ENCODE measurements around the gene SGCD.

SGCD gene

DNA sequence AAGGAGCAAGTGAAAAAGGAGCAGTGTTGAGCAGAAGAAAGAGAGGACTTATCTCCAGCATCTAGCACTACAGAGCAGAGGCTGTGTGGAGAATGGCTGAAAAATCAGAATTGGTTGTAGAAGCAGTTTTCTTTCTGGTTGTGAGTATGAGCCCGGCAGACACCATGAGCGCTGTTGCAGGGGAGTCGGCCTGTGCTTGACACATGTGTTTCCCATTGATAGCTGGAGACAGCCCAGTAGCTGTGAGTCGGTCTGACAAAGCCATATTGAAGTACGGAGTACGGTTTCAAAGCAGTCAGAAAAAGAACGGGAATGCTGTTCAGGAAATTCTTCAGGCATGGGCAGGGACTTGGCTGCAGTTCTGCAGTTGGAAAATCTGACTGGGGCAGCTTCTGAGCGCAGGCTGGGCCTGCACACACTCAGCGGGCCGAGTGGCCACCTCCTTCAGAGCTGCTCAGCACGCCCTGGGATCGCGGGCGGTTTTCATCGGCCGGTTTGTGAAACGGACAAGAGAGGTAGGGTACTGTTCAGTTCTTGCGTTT is at the start of gene SGCD:
TSS of gene SGCD (plus strand) at position 447 of the 542 bp plus-strand sequence.
- no peak for DNase-seq

- no peak for DNase-seq
Observed at GRCh38 chr5:156277290-156277689, 49.7 kb upstream of the SGCD start.

GRCh38 chr5:156295431-156295830 is 31.5 kb upstream of the SGCD start:
- DNase-seq, result no peak

GRCh38 chr5:156310115-156310514 is 16.8 kb upstream of the SGCD start:
- no peak for DNase-seq

GRCh38 chr5:156312897-156313694 is 13.9 kb upstream of the SGCD start:
- DNase-seq, result no peak

DNA sequence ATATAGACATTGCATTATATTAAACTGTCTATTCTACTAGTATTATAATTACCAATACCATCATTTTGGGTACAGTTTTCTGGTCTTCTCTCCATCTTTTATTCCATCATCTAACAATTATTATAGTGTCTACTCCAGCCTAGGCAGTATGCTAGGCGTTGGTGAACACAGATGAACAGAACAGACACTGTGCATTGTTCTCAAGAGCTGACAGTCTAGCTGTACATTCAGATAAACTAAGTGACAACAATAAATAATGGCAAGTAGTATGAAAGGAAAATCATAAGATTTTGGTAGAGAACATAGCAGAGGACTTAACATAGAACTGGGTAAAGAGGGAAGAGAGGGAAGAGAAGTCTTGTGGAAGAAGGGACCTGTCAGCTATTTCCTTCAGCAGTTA is 12.5 kb upstream of the SGCD start:
- no peak for DNase-seq

DNA sequence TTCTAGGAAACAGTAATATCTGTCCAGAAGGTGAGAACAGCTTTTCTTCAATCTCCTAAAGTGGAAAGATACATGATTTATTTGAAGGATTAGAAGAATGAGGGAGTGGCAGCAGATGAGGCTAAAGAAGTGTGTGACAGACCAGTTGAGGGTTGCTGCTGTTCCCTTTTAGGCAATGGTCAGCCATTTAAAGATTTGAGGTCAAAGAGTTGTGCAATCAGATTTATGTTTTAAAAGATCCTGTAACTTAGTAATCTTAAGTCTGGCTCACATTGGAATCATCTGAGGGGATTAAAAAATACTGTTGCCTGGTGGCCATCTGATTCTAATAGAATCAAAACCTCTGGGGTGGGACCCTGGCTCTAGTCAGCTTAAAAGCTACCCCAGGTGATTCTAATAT is 4.3 kb upstream of the SGCD start:
- no peak for DNase-seq

DNA sequence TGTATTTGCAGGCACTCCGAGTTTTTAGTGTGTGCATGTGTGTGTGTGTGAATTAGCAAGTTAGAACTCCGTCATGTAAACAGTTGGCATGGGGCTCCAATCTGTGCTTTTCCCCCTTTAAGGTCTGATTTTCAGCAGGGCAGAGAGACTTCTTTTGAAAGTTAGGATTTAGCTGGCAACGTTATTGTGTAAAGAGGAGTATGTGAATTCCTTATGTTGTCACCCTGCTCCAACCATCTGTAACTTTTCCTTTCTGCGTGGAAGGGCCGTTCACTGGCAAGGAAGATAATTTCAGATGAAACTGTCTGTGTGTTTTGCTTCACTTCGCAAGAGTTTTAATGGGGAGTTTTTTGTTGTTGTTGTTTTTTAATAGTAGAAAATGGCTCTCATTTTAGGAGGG is 332 bp downstream of the SGCD start:
- DNase-seq, result no peak

- no peak for DNase-seq
Observed at GRCh38 chr5:156328161-156328560, 1.2 kb downstream of the SGCD start.

DNA sequence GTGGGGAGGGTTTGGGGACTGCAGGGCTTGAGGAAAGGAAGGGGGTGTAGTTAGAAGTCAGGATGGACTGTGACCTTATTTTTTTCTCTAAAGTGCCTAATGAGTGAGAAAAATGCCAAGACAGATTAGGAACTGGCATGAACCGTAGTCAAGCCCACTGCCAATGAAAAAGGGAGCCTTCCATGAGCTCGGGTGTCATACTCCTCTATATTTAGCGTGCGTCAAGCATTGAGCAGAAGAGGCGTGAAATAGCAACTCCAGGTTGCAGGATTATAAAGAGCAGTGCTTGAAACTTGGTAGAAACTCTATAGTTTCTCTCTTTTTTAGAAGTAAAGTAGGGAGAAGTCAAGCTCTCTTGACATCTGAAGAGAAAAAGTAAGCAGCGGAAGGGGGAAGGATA is 1.8 kb downstream of the SGCD start:
- DNase-seq, result no peak

DNA sequence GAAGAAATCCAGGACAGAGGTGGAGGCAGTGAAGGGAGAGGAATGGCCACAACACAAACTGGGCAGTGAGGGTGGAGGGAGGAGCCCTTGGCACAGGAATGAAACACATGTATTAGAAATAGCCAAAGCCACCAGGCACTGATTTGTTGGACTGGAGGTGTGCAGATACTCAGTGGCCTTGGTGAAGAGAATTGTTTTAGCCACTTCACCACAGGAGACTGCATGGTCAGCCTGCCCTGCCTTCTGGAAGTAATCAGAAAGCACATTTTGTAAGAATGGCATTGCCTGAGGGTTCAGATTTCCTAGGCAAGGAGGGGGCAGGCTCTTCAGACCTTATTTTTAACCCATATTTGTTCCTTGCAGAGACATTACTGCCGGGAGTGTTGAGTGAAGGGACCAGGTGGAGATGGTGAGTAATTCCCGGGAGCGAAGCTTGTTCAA is 2.2 kb downstream of the SGCD start:
- DNase-seq, result no peak

DNA sequence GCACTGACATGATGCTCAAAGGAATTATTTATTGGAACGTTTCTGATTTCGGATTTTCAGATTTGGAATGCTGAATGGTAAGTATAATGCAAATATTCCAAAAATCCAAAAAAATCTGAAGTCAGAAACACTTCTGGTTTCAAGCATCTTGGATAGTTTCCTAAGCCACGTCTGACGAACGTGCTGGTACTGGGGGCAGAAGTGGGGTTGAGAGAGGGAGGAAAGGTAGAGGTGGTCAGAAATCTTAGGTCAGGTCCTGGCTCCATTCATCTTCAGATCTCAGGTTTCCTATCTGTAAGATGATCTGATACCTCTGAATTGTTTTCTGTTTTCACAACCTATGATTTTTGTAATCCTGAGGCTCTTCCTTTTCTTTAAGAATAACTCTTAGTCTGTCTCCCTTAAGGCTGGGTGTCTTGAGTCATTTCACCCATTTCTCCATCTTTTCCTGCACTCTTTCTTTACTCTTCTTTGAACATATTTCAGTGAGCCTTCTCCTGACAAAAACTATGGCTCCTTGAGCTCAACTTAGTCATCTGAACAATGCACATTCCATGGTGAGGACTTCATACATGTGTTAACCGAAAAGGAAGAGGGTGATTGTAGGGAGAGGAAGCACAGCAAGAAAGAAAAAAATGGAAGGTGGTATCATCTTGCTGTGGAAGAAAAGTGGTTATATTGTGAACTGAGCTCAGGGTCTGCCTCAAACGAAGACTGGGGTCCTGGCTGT is 3.3 kb downstream of the SGCD start:
- DNase-seq, result no peak

DNA sequence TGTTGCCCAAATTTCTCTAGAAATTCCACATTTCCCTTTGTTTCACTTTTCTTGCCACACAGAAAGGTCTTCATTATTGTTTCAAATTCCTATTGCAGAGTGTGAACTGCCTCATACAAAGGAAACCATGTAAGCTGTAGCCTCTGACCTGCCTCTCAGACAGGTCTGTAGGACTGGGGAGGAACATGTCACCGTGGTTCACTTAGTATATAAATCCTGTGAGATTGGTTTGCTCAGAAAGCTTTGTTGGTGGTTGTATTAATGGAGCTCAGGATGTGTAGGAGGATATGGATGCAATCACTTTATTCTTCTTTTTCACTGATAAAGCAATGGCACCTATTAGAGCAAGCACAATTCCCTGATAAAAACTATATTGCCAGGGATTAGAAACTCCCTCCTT is 4.2 kb downstream of the SGCD start:
- no peak for DNase-seq

- DNase-seq, result no peak
Observed at GRCh38 chr5:156331845-156332244, 4.9 kb downstream of the SGCD start.

DNA sequence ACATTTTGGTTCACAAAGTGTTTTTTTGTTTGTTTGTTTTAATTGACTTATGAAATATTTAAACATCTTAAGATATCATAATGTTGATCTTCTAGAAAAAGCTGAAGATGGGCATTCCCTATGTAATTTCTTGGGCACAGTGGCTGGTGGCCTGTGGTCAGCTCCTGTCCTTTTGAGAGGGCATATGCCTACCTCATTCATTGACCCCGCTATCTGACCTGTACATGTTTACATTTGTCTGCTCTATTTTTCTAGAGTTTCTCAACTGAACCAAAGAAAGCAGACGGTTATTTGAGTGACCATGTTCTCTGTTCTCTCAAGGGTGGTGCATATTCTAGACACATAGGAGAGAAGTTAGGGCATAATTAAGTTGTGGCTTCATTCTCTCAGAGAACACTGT is 5.3 kb downstream of the SGCD start:
- no peak for DNase-seq

- DNase-seq, result no peak
Observed at GRCh38 chr5:156339139-156339841, 12.3 kb downstream of the SGCD start.

DNA sequence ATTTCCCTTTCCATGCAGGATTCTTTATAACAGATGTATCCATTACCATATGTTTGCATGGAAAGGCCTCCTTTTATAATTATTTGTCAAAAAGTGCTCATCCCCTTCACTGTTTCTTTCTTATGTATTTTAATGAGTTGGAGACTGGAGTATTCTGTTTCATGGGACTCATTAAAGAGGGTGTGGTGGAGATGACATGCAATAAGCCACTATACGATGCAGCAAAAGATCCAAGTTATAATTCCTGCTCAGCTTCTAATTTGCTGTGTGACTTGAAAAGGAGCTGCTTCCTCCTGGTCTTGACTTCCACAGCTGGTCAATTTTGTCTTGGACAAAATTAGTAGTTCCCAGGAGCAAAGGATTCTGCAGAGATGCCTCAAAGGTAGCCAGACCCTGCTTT is 13.9 kb downstream of the SGCD start:
- no peak for DNase-seq

DNA sequence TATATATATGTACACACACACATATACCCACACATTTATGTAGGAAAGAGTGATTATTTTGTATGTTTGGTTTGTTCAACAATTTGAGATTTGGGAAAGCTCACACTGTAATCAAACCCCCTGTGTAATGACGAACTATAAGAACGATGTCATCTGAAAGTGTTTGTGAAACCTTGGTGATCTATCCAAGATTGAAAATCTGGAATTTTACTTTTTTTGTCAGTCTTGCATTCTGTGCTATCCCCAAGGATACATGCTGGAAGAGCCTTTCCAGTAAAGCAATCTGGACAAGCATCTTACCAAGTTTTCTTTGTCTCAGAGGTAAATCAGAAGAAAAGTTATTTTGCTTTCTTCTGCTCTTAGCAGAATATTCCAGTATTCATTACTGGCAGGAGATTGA is 23.3 kb downstream of the SGCD start:
- no peak for DNase-seq

- no peak for DNase-seq
Observed at GRCh38 chr5:156351423-156351822, 24.5 kb downstream of the SGCD start.

DNA sequence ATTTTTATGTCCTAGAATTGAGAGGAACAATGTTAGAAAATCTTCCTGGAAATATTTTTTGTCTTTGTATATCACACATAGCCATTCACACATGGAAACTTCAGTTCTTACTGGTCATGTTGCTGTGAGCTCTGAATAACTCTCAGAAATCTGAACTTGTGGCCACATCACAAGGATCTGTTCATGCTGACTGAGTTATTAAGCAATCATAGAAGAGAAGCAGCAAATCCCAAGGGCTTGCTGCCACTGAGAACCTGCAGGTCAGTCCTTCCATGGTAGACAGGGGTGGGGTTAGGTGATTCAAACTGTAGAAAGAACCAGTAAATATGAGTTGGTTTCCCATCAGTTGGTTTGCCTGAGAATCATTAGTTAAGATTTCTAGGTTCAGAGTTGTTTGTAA is 27.6 kb downstream of the SGCD start:
- no peak for DNase-seq

- DNase-seq, result no peak
Observed at GRCh38 chr5:156356238-156356637, 29.3 kb downstream of the SGCD start.

DNA sequence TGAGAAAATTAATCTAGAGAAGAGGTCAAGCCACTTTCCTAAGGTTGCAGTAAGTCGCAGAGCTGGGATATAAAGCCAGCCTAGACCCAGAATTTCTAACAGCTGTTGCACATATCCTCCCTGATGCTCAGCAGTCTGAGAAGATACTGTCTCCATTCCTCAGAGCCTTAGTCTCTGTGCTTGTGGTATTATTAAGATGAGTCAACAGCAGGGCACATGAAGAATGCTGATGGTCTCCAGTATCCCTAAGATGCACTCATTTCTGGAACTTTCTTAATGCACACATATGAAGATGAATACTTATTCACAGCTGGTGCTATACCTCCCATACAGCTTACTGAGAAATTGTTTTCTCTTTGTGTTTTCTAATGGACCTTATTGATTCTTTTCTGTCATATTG is 32.5 kb downstream of the SGCD start:
- DNase-seq, result no peak

- DNase-seq, result no peak
Observed at GRCh38 chr5:156361436-156362109, 34.6 kb downstream of the SGCD start.
